ENCODE results near the gene STAB1.

- TF ChIP-seq CTCF (IDR thresholded peaks at IDR 0.05; ENCODE audit: low read depth, low read length, poor library complexity, severe bottlenecking) (no peak), EZH2phosphoT487 (IDR thresholded peaks at IDR 0.05; ENCODE audit: borderline replicate concordance, low read length) (no peak)
Measured at GRCh38 chr3:52535411-52536111, 40.4 kb downstream of the STAB1 start.
